ENCODE results near the gene ZFAND2A. TPM values are rescaled to one million over a fixed set of nuclear protein-coding genes. Genes with fewer than 3 reads are reported as not detected.
A peak's percentile ranks its signal among the peaks of the same experiment; 100 is the strongest.
"Not testable (repeated sequence)": the region's sequence is repeated elsewhere in the genome, so short reads cannot be mapped to it uniquely, and the experiment has no call there.

ZFAND2A gene
- polyA plus RNA-seq, 2 of the 4 experiments (the other 2 are of a cell fraction) = 44.1 to 88.6 TPM

GRCh38 chr7:1150400-1151002, 9.5 kb downstream of the ZFAND2A start:
- Histone ChIP-seq H3K4me3 (no peak overlapping the region), H3K27ac (no peak overlapping the region), H3K9me3 (no peaks in the 10 kb centered on the region), H3K4me2 (no peak overlapping the region), H3K4me1 (peaks cover 4% of the 10 kb centered on the region)
- TF ChIP-seq MAZ (IDR thresholded peaks at IDR 0.05; ENCODE audit: borderline replicate concordance, low read depth, low read length) (no peak), MYC (IDR thresholded peaks at IDR 0.05; ENCODE audit: borderline replicate concordance, low read length) (no peak), NR3C1 (IDR thresholded peaks at IDR 0.05) (no peak), ZSCAN20 (CRISPR knock-in tag; IDR thresholded peaks at IDR 0.05) (no peak), RFX5 (IDR thresholded peaks at IDR 0.05) (no peak), MAX (IDR thresholded peaks at IDR 0.05) (no peak), CHD4 (IDR thresholded peaks at IDR 0.05; ENCODE audit: borderline replicate concordance) (no peak), FOSB (CRISPR knock-in tag; IDR thresholded peaks at IDR 0.05) (no peak), GATA3 (IDR thresholded peaks at IDR 0.05; ENCODE audit: borderline replicate concordance) (no peak)
- CTCF ChIA-PET = interaction anchor here (0.6 to 4.3 kb wide), 6 partner anchors 13 to 158 kb away, joined by 3 to 13 read pairs (median 5); a partner anchor contains a TSS
- FAIRE-seq (no peak), DNase-seq (ENCODE audit: low read depth in 1 of 2, low spot score in 1 of 2) (no peak), ATAC-seq (no peak)
- 85% methylated on average over 9 of the region's 9 CpGs for WGBS (ENCODE audit: missing lambda C conversion rate)
- POLR2A ChIA-PET = no interaction called here

GRCh38 chr7:1149351-1149794, 10.6 kb downstream of the ZFAND2A start:
- DNase-seq (ENCODE audit: low read depth in 1 of 2, low spot score in 1 of 2) (no peak), FAIRE-seq (no peak), ATAC-seq (peak; percentile 30 to 35; a peak in 3 of 6 replicates)
- H3K4me1 ChIP-seq = no peaks in the 10 kb centered on the region
- TF ChIP-seq HMGXB4 (CRISPR knock-in tag; IDR thresholded peaks at IDR 0.05; ENCODE audit: borderline replicate concordance) = no peak
- no peak for TF ChIP-seq FOSL2 (IDR thresholded peaks at IDR 0.05)
- no peak for TF ChIP-seq FOSL2 (CRISPR knock-in tag; IDR thresholded peaks at IDR 0.05)
- no peak for TF ChIP-seq HEYL (CRISPR knock-in tag; IDR thresholded peaks at IDR 0.05)
- no peak for TF ChIP-seq CBX8 (IDR thresholded peaks at IDR 0.05)
- TF ChIP-seq ZFP36 (IDR thresholded peaks at IDR 0.05; ENCODE audit: borderline replicate concordance, partially characterized antibody) = no peak
- TF ChIP-seq EHF (CRISPR knock-in tag; IDR thresholded peaks at IDR 0.05) = no peak
- no peak for TF ChIP-seq SREBF2 (IDR thresholded peaks at IDR 0.05)
- TF ChIP-seq SMC3 (IDR thresholded peaks at IDR 0.05) = no peak
- no peak for TF ChIP-seq USF2 (IDR thresholded peaks at IDR 0.05)
- no peak for TF ChIP-seq RFX5 (IDR thresholded peaks at IDR 0.05)
- TF ChIP-seq HOXB5 (CRISPR knock-in tag; IDR thresholded peaks at IDR 0.05) = no peak
- TF ChIP-seq GATA3 (IDR thresholded peaks at IDR 0.05; ENCODE audit: borderline replicate concordance) = no peak
- no peak for TF ChIP-seq CHD4 (IDR thresholded peaks at IDR 0.05; ENCODE audit: borderline replicate concordance)
- TF ChIP-seq MAX (IDR thresholded peaks at IDR 0.05) = no peak
- CTCF ChIA-PET = interaction anchor here (0.6 to 4.3 kb wide), 4 partner anchors 11 to 156 kb away, joined by 3 to 13 read pairs (median 4); a partner anchor contains a TSS
- no peak overlapping the region for H3K4me2 ChIP-seq
- H3K9me3 ChIP-seq = no peaks in the 10 kb centered on the region
- no peak overlapping the region for H3K4me3 ChIP-seq
- POLR2A ChIA-PET = interaction anchor here (1.5 kb wide), 1 partner anchor 11 kb away, joined by 8 read pairs; a partner anchor contains a TSS
- no peak overlapping the region for H3K27ac ChIP-seq
- WGBS (ENCODE audit: missing lambda C conversion rate) = 96% methylated on average over 20 of the region's 20 CpGs

- CTCF ChIA-PET = interaction anchor here (0.7 kb wide), 1 partner anchor 1705 kb away, joined by 3 read pairs; no protein-coding TSS in a partner anchor
- ATAC-seq; H3K4me1 ChIP-seq; DNase-seq (ENCODE audit: low read depth in 1 of 2, low spot score in 1 of 2); H3K27ac ChIP-seq; H3K4me2 ChIP-seq; H3K9me3 ChIP-seq; H3K4me3 ChIP-seq; POLR2A ChIA-PET; FAIRE-seq: not testable (repeated sequence)
- WGBS (ENCODE audit: missing lambda C conversion rate) = 89% methylated on average over 8 of the region's 12 CpGs
Measured at GRCh38 chr7:1147873-1148272, 12.1 kb downstream of the ZFAND2A start.
